Effector memory CD4-positive, alpha-beta T cell (primary cell): Measurements from ENCODE around the gene GNA12.

Source experiments
- DNase-seq, 3 donors: peaks; one replicate each; pipeline ENCODE4 v3.0.0-alpha.2; 2020
- H3K27ac ChIP-seq: 2 replicates; pipeline ENCODE4 v1.7.0; 2013; ENCODE audit warnings: mild to moderate bottlenecking, low read length, moderate library complexity; ENCODE audit not compliant: insufficient read depth, poor library complexity, severe bottlenecking
- H3K27me3 ChIP-seq: replicated peaks from 2 replicates; pipeline ENCODE4 v1.7.0; 2013; ENCODE audit warnings: mild to moderate bottlenecking, low read length; ENCODE audit not compliant: insufficient read depth, control insufficient read depth, poor library complexity, severe bottlenecking
- H3K36me3 ChIP-seq: 2 replicates; pipeline ENCODE4 v1.7.0; 2013; ENCODE audit warnings: mild to moderate bottlenecking, low read length, moderate library complexity; ENCODE audit not compliant: control insufficient read depth, insufficient read depth
- H3K4me1 ChIP-seq: 2 replicates; pipeline ENCODE4 v1.7.0; 2013; ENCODE audit warnings: low read length, mild to moderate bottlenecking; ENCODE audit not compliant: control insufficient read depth, insufficient read depth, poor library complexity, severe bottlenecking
- H3K4me3 ChIP-seq: 2 replicates; pipeline ENCODE4 v1.7.0; 2013; ENCODE audit warnings: low read length, low read depth, mild to moderate bottlenecking; ENCODE audit not compliant: insufficient read depth, poor library complexity, severe bottlenecking
- H3K9me3 ChIP-seq: 2 replicates; pipeline ENCODE4 v1.7.0; 2013; ENCODE audit warnings: mild to moderate bottlenecking, low read length, moderate library complexity; ENCODE audit not compliant: control insufficient read depth

GNA12 gene

GRCh38 chr7:2796358-2797352 is 47.5 kb downstream of the GNA12 start:
- Histone ChIP-seq H3K4me1 (no peaks in the 10 kb centered on the region), H3K27me3 (no peaks in the 10 kb centered on the region), H3K4me3 (no peak overlapping the region), H3K9me3 (no peaks in the 10 kb centered on the region), H3K27ac (no peak overlapping the region), H3K36me3 (peaks cover 19% of the 10 kb centered on the region)
- no peak for DNase-seq

- H3K27ac ChIP-seq = no peak overlapping the region
- H3K4me1 ChIP-seq = no peaks in the 10 kb centered on the region
- H3K4me3 ChIP-seq = no peak overlapping the region
- H3K27me3 ChIP-seq = no peaks in the 10 kb centered on the region
- H3K36me3 ChIP-seq = peaks cover 23% of the 10 kb centered on the region
- no peak for DNase-seq
- H3K9me3 ChIP-seq = no peaks in the 10 kb centered on the region
These were observed 48.2 kb downstream of the GNA12 start for GRCh38 chr7:2795906-2796305.

GRCh38 chr7:2794836-2795636 is 49.1 kb downstream of the GNA12 start:
- H3K27ac ChIP-seq = no peak overlapping the region
- H3K36me3 ChIP-seq = peaks cover 23% of the 10 kb centered on the region
- no peaks in the 10 kb centered on the region for H3K4me1 ChIP-seq
- no peak for DNase-seq
- H3K9me3 ChIP-seq = no peaks in the 10 kb centered on the region
- no peak overlapping the region for H3K4me3 ChIP-seq
- H3K27me3 ChIP-seq = no peaks in the 10 kb centered on the region

- Histone ChIP-seq H3K27me3 (no peaks in the 10 kb centered on the region), H3K9me3 (no peaks in the 10 kb centered on the region), H3K27ac (no peak overlapping the region), H3K36me3 (peaks cover 23% of the 10 kb centered on the region), H3K4me3 (no peak overlapping the region), H3K4me1 (no peaks in the 10 kb centered on the region)
- no peak for DNase-seq
These were observed 51.1 kb downstream of the GNA12 start for GRCh38 chr7:2792856-2793487.

- no peak overlapping the region for H3K4me3 ChIP-seq
- H3K27me3 ChIP-seq = no peaks in the 10 kb centered on the region
- H3K36me3 ChIP-seq = peaks cover 23% of the 10 kb centered on the region
- no peaks in the 10 kb centered on the region for H3K9me3 ChIP-seq
- H3K4me1 ChIP-seq = no peaks in the 10 kb centered on the region
- H3K27ac ChIP-seq = no peak overlapping the region
- DNase-seq = no peak
These were observed 51.9 kb downstream of the GNA12 start for GRCh38 chr7:2792235-2792634.

GRCh38 chr7:2791390-2791789 is 52.7 kb downstream of the GNA12 start:
- H3K4me3 ChIP-seq = no peak overlapping the region
- DNase-seq = no peak
- no peaks in the 10 kb centered on the region for H3K27me3 ChIP-seq
- H3K27ac ChIP-seq = no peak overlapping the region
- H3K36me3 ChIP-seq = peaks cover 23% of the 10 kb centered on the region
- H3K9me3 ChIP-seq = no peaks in the 10 kb centered on the region
- no peaks in the 10 kb centered on the region for H3K4me1 ChIP-seq

GRCh38 chr7:2787251-2787951 is 56.7 kb downstream of the GNA12 start:
- Histone ChIP-seq H3K9me3 (no peaks in the 10 kb centered on the region), H3K27ac (no peak overlapping the region), H3K36me3 (peaks cover 4% of the 10 kb centered on the region), H3K27me3 (no peaks in the 10 kb centered on the region), H3K4me1 (no peaks in the 10 kb centered on the region), H3K4me3 (no peak overlapping the region)
- DNase-seq = no peak

- peaks cover 4% of the 10 kb centered on the region for H3K36me3 ChIP-seq
- no peak overlapping the region for H3K27ac ChIP-seq
- DNase-seq = no peak
- H3K4me3 ChIP-seq = no peak overlapping the region
- H3K4me1 ChIP-seq = no peaks in the 10 kb centered on the region
- H3K9me3 ChIP-seq = no peaks in the 10 kb centered on the region
- H3K27me3 ChIP-seq = no peaks in the 10 kb centered on the region
These were observed 57.4 kb downstream of the GNA12 start for GRCh38 chr7:2786607-2787116.

- H3K4me3 ChIP-seq = no peak overlapping the region
- no peaks in the 10 kb centered on the region for H3K27me3 ChIP-seq
- no peaks in the 10 kb centered on the region for H3K4me1 ChIP-seq
- DNase-seq = no peak
- no peaks in the 10 kb centered on the region for H3K36me3 ChIP-seq
- H3K9me3 ChIP-seq = no peaks in the 10 kb centered on the region
- no peak overlapping the region for H3K27ac ChIP-seq
These were observed 59.0 kb downstream of the GNA12 start for GRCh38 chr7:2785071-2785500.
